GM19395 (cell line): ENCODE results near the gene SH3RF3.

Experiments used
- ATAC-seq: cut with Tn5 transposase; IDR thresholded peaks from one replicate; pipeline ENCODE4 v1.9.1; 2021; ENCODE audit warnings: mild to moderate bottlenecking, moderate library complexity; ENCODE audit not compliant: unreplicated experiment

Gene SH3RF3

GRCh38 chr2:109480486-109481195, 351.6 kb downstream of the SH3RF3 start:
- no peak for ATAC-seq

- no peak for ATAC-seq
Measured at GRCh38 chr2:109481196-109481555, 352.2 kb downstream of the SH3RF3 start.

DNA sequence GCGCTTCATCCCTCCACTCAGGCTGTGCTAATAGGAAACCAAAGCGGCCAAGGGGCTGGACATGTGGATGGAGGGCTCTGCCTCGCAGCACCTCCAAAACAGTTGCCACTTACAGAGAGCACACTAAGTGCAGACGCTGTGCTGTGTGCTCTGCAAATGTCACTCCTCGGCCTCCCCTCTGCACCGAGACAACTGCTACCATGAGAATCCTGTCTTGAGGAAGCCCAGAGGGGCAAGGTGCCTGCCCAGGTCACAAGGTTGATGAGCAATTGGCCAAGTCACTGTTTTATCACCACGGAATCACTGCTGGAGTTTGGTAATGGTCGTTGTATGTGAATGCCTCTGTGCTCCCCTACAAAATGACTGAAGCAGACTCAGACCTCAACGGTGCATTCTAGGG, 352.6 kb downstream of the SH3RF3 start:
- ATAC-seq = no peak

DNA sequence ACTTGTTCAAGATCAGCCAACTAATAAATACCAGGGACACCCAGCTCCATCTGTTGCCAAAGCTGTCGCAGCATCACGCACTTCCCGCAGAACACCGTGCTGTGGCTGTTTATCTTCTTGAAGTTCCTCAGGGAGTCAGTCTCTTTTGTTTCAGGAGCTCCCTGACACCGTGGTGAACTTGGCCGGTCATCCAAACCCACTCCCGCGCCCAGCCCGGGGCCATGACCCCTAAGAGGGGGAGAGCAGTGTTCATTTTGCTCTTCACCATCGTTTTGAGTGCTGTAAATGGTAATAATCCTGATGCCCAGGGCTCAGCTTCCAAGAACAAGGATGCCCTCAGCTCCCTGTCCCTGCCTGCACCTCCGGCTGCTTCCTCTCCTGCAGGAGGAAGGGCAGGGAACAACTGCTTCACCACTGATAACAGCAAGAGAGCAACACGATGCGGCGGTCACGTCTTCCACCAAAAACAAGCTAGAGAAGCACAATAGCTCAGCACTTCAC, 353.4 kb downstream of the SH3RF3 start:
- no peak for ATAC-seq

DNA sequence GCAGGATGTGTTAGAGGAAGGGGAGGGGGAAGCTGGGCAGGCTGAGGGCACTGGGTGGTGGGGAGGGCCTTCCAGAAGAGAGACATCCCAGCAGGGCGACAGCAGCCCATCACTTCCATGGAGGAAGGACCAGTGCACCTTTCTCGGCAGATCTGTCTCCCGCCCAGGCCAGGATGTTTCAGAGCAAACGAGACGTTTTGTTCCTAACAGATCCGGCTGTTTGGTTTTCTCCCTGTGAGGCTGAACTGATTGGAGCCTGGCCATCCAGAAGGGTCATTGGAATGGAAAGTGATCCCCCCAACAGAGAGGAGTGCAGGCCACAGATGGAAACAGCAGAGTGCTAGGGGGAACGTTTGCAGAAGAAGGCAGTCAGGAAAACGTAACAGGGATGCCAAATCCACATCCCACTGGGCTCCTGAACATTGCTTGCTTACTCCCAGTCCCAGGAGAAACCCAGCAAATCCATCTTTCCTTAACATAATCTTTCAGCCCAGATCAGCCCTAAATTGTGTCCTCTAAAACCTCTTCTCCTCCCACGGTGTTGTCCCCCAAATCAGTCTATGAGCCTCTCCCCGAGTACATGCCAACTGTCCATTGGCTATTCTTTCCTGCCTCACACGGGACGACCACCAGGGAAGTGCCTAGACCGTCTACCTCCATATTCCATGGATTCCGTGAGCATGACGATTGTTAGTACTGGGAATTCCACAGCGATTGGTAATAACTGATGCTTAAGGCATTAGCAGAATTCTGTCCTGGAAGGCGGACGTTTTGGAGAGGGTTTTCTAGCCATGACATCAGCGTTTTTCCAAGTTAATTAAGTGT, 357.9 kb downstream of the SH3RF3 start:
- ATAC-seq = no peak

- ATAC-seq = no peak
Measured at GRCh38 chr2:109487536-109487869, 358.5 kb downstream of the SH3RF3 start.

GRCh38 chr2:109487871-109488655, 359.1 kb downstream of the SH3RF3 start:
- no peak for ATAC-seq

DNA sequence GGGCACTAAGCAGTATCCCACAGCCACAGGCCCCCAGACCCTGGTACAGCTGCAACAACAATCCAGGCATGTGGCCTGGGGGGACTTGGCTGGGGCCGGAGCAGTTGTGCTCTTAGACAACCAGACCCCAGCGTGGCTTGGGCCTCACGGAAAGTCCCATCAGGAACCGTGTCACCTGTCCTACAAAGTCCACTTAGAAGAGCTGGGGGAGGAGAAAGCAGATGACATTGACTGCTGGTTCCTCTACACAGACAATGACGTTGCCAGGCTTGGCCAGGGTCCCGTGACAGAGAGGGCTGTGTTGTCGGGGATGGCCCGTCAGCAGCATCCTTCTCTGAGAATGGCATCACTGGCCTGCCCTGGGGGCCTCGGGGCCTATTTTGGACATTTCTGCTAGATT, 360.3 kb downstream of the SH3RF3 start:
- no peak for ATAC-seq

GRCh38 chr2:109493176-109493935, 364.4 kb downstream of the SH3RF3 start:
- no peak for ATAC-seq

DNA sequence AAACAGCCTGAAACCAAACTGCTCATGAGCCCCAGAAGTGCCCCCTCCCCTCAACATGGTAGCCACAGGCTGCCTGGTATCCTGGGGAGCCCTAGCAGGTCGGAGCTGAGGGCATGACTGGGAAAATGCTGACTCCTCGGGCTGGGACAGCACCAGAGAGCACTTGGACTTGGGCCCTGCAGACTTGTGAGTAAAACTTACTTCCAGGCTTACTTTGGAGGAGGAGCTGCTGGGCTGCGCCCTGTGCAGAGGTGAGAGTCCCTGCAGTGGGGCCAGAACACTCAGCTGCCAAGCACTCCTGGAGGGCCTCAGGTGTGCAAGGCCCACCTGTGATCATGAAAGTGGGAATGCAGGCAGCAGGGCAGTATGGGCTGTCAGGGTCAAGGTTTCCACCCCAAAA, 365.3 kb downstream of the SH3RF3 start:
- ATAC-seq = no peak

- no peak for ATAC-seq
Measured at GRCh38 chr2:109497463-109497862, 368.5 kb downstream of the SH3RF3 start.

GRCh38 chr2:109497911-109498870, 369.2 kb downstream of the SH3RF3 start:
- no peak for ATAC-seq

DNA sequence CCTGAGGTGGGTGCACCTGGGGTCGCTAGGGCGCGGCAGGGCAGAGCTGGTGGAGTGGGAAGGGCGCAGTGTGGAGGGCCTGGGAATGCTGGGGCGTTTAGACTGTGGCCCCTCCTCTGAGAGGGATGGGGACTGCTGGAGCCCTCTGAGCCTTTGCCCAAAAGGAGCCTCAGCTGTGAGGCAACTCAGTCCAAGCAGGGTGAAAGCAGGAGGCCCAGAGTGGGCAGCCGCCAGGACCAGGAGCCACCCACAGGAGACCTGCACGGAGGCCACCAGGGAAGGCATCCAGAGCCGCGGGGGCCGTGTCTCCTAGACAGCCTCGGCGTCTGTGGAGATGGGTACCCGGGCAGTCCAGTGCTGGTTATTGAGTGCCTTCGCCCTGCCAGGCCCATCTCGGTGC, 369.9 kb downstream of the SH3RF3 start:
- no peak for ATAC-seq

GRCh38 chr2:109499566-109499965, 370.6 kb downstream of the SH3RF3 start:
- ATAC-seq = no peak

DNA sequence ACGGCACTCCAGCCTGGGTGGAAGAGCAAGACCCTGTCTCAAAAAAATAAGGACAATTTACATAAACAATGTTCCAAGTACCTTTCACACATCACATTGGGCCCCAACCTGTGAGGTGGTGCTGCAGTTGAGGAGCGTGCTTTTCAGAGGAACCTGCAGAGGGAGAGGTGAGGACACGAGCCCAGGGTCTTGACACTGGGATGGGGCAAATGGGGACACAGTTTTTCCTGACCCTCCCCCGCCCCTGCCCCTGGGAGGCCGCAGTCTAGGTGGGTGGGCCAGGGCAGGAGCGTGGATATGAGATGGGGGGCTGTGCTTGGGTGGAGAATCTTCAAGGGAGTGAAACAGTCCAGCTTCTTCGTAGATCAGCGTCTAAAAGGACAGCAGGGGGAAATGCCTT, 371.9 kb downstream of the SH3RF3 start:
- no peak for ATAC-seq

- no peak for ATAC-seq
Measured at GRCh38 chr2:109501461-109501860, 372.5 kb downstream of the SH3RF3 start.

DNA sequence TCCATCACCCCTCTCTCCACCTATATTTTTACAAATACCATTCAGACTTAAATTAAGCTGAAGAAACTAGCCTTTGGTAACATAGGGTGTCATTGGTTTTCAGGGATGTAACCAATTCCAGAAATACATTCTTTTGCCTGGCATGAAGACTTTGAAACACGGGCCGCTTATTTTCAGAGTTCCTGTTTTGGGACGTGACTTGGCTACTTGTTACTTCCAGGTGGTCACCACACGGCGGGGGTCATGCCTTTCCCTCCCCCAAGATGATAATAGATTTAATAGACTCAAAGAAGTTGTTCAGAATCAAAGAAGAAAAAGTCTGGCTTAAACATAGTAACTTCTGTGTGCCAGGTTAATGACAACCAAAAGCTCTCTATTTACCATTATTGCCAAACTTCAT, 374.2 kb downstream of the SH3RF3 start:
- ATAC-seq = no peak

DNA sequence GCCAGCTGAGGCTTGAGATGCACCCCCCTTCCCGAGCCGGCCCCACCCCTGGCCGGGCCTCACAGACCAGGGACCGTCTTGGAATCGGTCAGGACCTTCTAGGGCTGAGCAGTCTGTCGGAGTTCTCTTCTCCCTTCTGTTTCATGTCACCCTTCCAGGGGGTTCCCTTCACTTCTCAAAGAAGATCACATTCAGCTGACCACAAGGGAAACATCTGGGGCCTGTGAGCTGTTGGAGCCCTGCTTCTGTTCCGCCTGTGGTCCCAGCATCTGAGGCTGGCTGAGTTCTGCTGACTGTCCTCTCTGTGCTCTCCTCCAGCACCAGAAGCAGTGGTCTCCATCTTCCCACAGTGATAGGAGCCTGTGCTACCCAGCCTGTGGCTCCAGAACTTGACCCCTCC, 378.2 kb downstream of the SH3RF3 start:
- ATAC-seq = no peak

GRCh38 chr2:109507828-109508227, 378.8 kb downstream of the SH3RF3 start:
- no peak for ATAC-seq

DNA sequence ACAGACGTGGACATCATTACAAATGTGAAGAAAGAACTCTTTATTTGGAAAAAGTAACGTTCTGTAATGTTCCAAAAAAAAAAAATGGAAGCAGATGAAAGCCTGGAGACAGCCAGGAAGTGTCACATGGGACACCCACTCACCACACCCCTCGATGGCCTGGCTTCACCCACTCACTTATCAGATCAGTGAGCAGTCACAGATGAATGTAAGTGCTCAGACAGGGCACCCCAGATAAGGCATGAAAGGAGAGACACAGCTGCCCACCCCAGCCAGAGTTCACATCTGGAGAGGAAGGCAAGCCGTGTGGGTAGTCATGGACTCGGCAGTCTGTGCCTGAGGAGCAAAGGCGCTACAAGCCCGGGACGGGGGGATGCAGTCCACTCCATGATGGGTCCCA, 379.6 kb downstream of the SH3RF3 start:
- no peak for ATAC-seq
